Fibroblast of villous mesenchyme (primary cell): Measurements from ENCODE around the gene TIMM10. TPM values are rescaled to one million over a fixed set of nuclear protein-coding genes. Genes with fewer than 3 reads are reported as not detected.
A peak's percentile ranks its signal among the peaks of the same experiment; 100 is the strongest.

Experiments used
- DNase-seq: peaks from one replicate; pipeline ENCODE4 v3.0.0-alpha.2; 2010; ENCODE audit warnings: low read depth
- H3K4me3 ChIP-seq: 2 replicates; pipeline ENCODE4 v1.5.1; 2011; ENCODE audit warnings: low read depth, mild to moderate bottlenecking, low read length
- total RNA-seq: library from RNA; depleted of rRNA; stranded (reverse); fragments of >200 nt; gene quantifications from 2 replicates; pipeline ENCODE4 v1.2.3, GENCODE V29; 2012
- TF ChIP-seq, protein P1 (sequence below): IDR thresholded peaks from 2 replicates; pipeline ENCODE4 v1.5.1; 2012; ENCODE audit warnings: low read depth, mild to moderate bottlenecking, low read length; ENCODE audit not compliant: insufficient read depth

Gene TIMM10
- total RNA-seq, 1 donor, result 39.3 TPM

DNA sequence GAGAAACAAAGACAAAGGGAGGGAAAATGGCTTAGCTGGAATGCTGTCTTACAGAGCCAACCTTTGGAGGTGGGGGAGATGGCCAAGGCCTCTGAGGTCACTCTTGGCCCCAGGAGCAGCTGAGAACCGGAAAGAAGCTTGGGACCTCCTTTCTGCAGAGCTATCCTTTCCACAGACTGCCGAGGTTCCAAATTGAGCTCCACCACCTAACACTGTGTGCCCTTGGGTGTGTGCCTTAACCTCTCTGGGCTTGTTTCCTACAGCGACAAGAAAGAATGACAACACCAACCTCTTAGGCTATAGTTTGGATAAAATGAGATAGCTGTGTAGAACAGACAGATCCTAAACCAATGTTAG lies 47.0 kb downstream of the TIMM10 start:
- TF ChIP-seq, protein P1, sequence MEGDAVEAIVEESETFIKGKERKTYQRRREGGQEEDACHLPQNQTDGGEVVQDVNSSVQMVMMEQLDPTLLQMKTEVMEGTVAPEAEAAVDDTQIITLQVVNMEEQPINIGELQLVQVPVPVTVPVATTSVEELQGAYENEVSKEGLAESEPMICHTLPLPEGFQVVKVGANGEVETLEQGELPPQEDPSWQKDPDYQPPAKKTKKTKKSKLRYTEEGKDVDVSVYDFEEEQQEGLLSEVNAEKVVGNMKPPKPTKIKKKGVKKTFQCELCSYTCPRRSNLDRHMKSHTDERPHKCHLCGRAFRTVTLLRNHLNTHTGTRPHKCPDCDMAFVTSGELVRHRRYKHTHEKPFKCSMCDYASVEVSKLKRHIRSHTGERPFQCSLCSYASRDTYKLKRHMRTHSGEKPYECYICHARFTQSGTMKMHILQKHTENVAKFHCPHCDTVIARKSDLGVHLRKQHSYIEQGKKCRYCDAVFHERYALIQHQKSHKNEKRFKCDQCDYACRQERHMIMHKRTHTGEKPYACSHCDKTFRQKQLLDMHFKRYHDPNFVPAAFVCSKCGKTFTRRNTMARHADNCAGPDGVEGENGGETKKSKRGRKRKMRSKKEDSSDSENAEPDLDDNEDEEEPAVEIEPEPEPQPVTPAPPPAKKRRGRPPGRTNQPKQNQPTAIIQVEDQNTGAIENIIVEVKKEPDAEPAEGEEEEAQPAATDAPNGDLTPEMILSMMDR, result no peak
- DNase-seq, result no peak
- no peak overlapping the region for H3K4me3 ChIP-seq

DNA sequence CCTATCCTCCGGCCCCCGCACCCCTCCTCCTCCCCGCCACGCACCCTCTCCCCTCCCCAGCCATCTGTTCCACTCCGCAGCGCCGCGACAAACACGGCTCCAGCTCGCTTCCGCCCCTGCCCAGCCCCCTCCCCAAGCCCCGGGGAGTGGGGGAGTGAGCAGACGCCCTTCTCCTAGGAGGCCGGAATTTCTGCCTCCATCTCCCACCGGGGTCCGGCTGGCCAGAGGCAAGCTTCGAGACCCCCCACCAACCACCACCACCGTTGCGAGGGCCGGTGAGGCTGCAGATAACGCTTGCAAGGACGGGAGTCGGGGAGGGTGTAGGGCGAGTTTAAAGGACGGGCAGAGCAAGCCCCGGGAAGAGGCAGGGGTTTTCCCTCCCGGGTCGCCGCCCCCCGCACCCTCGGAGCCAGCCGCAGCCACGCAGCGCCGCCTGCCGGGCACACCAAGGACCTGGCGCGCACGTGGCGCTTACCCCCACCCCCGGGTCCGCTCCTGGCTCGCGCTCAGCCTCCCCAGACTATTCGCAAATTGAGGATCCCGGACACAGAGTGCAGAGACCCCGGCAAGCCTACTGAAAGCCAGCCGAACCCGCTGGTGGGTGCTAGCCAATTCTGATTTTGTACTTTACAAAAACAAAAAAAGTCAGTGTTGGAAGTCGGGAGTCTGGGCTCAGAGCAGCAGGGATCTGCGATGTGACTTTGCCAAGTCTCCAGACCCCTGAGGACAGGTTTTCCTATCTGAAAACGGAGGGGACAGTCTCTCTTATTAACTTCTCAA lies 47.6 kb downstream of the TIMM10 start:
- peak; percentile 22 for DNase-seq
- TF ChIP-seq, protein P1, result peak; percentile 75
- H3K4me3 ChIP-seq, result peak overlapping the region; percentile 44

DNA sequence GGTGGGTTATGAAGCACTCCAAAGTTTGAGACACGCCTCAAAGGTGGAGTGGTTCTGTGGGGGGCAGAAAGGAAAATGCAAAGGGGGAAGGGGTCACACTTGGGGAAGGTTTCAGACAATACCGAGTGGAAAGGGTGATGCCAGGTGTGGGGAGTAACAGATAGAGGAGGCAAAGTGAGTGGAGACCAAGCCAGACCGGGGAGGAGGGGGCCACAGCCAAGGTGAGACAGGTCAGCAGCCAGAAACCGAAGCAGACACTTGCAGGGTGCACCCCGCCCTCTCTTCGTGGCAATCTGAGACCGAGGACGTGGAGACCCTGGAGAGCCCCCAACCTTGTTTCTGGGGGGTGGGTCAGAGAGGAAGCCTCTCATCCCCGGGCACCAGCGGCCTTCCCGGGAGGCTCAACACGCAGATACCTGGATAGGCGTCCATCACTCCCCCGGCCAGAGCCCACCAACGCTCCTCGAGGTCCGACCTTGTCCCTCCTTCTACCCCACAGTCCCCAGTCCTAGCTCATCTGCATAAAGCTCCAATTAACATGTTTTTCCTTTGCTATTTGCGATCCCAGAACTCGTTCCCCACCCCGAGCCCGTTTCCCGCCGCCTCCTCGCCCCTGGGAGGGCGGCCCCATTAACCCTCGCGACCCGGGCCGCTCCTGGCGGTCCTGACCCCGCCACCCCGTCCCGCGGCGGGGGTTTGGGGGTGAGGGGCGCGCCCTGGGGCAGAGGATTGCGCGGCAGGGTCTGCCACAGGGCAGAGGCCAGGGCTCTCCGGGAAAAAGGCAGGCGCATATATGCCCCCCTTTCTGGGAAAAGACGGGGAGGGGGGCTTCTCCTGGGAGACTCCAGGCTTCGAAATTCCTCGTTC lies 48.4 kb downstream of the TIMM10 start:
- TF ChIP-seq, protein P1, result no peak
- peak overlapping the region; percentile 44 for H3K4me3 ChIP-seq
- no peak for DNase-seq

DNA sequence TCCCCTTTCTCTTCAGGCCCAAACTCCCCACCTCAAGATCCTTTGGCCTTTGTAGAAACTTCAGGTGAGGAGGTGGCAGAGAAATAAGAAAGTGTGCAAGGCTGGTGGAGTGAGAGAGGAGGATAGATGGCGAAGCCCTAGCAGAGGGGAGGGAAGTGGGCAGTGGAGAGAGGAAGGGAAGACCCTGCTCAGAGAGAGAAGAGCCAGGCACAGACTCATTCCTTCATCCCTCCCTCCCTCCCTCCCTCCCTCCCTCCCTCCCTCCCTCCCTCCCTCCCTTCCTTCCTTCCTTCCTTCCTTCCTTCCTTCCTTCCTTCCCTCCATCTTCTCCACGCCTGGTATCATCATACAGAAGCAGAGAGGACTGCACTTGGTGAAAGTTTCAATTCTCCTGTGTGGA lies 49.2 kb downstream of the TIMM10 start:
- no peak overlapping the region for H3K4me3 ChIP-seq
- TF ChIP-seq, protein P1, result no peak
- no peak for DNase-seq

DNA sequence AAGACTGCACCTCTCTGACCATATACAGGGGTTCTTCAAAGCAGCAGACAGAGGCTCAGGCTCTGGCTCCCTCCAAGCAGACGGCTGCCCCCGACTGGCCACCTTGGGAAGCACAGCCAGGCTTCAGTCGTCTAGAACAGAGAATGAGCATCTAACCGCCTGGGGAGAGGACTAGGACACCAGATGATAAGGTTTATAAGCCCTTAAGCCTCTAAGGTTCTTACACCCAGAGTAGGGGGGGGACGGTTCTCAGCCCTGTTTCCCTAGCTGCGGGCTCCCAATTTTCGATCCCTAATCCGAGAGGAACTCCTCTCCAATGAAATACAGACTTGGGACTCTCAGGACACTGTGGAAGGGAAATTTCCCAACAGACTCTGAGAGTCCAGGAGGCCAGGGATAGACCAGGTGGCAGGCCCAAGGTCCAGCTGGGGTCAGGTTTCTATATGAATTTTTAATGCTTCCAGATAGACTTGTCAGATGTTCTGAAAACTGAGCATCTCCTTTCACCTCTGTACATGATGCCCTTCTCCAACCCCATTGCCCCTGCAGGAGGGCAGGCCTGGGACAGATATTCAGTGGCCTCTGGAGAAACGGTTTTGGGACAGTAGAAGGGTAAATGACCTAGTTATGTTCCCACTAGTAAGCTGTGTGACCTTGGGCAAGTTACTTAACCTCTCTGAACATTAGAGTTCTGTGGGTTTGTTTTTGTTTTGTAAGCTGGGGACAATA lies 50.0 kb downstream of the TIMM10 start:
- no peak overlapping the region for H3K4me3 ChIP-seq
- peak; percentile 51 for DNase-seq
- TF ChIP-seq, protein P1, result peak; percentile 79

DNA sequence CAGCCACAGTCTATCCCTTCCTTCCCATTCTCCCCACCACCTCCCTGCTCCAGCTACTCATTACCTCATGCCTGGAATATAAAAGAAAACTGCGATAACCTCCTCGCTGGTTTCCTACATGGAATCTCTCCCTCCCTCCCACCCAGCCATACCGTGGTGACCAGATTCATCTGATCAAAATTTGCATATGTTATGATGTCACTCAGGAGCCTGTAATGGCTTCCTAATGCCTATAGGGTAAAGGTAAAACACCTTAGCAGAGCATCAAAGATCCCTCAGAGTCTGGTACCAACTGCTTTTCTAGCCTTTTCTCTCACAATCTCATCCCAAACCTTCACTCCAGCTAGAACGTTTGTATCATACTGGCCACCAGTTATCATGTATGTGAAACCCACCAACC lies 50.6 kb downstream of the TIMM10 start:
- TF ChIP-seq, protein P1, result no peak
- no peak for DNase-seq
- H3K4me3 ChIP-seq, result no peak overlapping the region
